Brain microvascular endothelial cell (primary cell): ENCODE data around the gene NPDC1.
A peak's percentile ranks its signal among the peaks of the same experiment; 100 is the strongest.

ENCODE experiments used
- DNase-seq: peaks from one replicate; pipeline ENCODE4 v3.0.0-alpha.2; 2020
- H3K27ac ChIP-seq: fragments of 250-450 bp; sonication (Bioruptor Pico); 2 replicates; pipeline ENCODE4 v1.5.1; 2020; ENCODE audit warnings: mild to moderate bottlenecking, moderate library complexity
- H3K27me3 ChIP-seq: fragments of 250-450 bp; sonication (Bioruptor Pico); replicated peaks from 2 replicates; pipeline ENCODE4 v1.5.1; 2020; ENCODE audit warnings: mild to moderate bottlenecking
- H3K36me3 ChIP-seq: fragments of 250-450 bp; sonication (Bioruptor Pico); replicated peaks from 2 replicates; pipeline ENCODE4 v1.5.1; 2020; ENCODE audit warnings: mild to moderate bottlenecking
- H3K4me3 ChIP-seq: 2 replicates; pipeline ENCODE4 v1.5.1; 2011; ENCODE audit warnings: low read depth, mild to moderate bottlenecking, control low read depth, low read length, moderate library complexity
- CTCF ChIP-seq: IDR thresholded peaks from 2 replicates; pipeline ENCODE4 v1.5.1; 2011; ENCODE audit warnings: low read depth, mild to moderate bottlenecking, moderate library complexity, low read length, control low read depth, inconsistent platforms; ENCODE audit errors: missing control alignments
- in situ Hi-C: cut with HindIII; loops from 2 replicates; pipeline ENCODE4 v1.10.0; 2017; ENCODE audit warnings: low sequenced_read_pairs, low pct_ligation_motif_present

NPDC1 gene

GRCh38 chr9:137002646-137003041 lies 43.3 kb downstream of the NPDC1 start:
- no peak overlapping the region for H3K27ac ChIP-seq
- no peaks in the 10 kb centered on the region for H3K27me3 ChIP-seq
- H3K36me3 ChIP-seq = no peaks in the 10 kb centered on the region
- TF ChIP-seq CTCF = no peak
- DNase-seq = no peak
- H3K4me3 ChIP-seq = no peak overlapping the region
- in situ Hi-C loops = no loop called here

GRCh38 chr9:137001857-137002645 lies 43.9 kb downstream of the NPDC1 start:
- no peak for TF ChIP-seq CTCF
- no peak for DNase-seq
- in situ Hi-C loops = no loop called here
- H3K27ac ChIP-seq = no peak overlapping the region
- H3K27me3 ChIP-seq = no peaks in the 10 kb centered on the region
- no peak overlapping the region for H3K4me3 ChIP-seq
- H3K36me3 ChIP-seq = no peaks in the 10 kb centered on the region

- Histone ChIP-seq H3K36me3 (no peaks in the 10 kb centered on the region), H3K27ac (peak overlapping the region; percentile 69), H3K4me3 (no peak overlapping the region), H3K27me3 (no peaks in the 10 kb centered on the region)
- peak; percentile 66 for DNase-seq
- in situ Hi-C loops = no loop called here
- no peak for TF ChIP-seq CTCF
These were observed 45.6 kb downstream of the NPDC1 start for GRCh38 chr9:137000177-137000930.

- in situ Hi-C loops = no loop called here
- no peak overlapping the region for H3K27ac ChIP-seq
- DNase-seq = peak; percentile 74
- H3K36me3 ChIP-seq = no peaks in the 10 kb centered on the region
- H3K4me3 ChIP-seq = no peak overlapping the region
- TF ChIP-seq CTCF = peak; percentile 70
- H3K27me3 ChIP-seq = no peaks in the 10 kb centered on the region
These were observed 48.1 kb downstream of the NPDC1 start for GRCh38 chr9:136997830-136998234.

GRCh38 chr9:136997371-136997770 lies 48.6 kb downstream of the NPDC1 start:
- no peak for DNase-seq
- H3K27me3 ChIP-seq = no peaks in the 10 kb centered on the region
- in situ Hi-C loops = no loop called here
- H3K4me3 ChIP-seq = no peak overlapping the region
- no peak overlapping the region for H3K27ac ChIP-seq
- no peaks in the 10 kb centered on the region for H3K36me3 ChIP-seq
- TF ChIP-seq CTCF = no peak
